Heart left ventricle (tissue), 16 donors: ENCODE measurements around the gene PPP1R1B. TPM values are rescaled to one million over a fixed set of nuclear protein-coding genes. Genes with fewer than 3 reads are reported as not detected.

Source experiments
- ATAC-seq, 4 donors: fragments of 200-7000 bp; cut with Tn5 transposase; one replicate each; pipeline ENCODE4 v1.9.1; 2020 to 2022; ENCODE audit warnings: moderate library complexity in 4 of 4, mild to moderate bottlenecking in 3 of 4, moderate number of reproducible peaks in 1 of 4
- DNase-seq, 5 donors: peaks; one replicate each; pipeline ENCODE4 v3.0.0-alpha.2; 2020
- H3K27ac ChIP-seq, 12 donors: fragments of 200-600 bp; sonication (generic) in 4 of 12; one replicate each; pipeline versions ENCODE4 v1.5.0 to v1.8.0; 2016 to 2022; ENCODE audit warnings: mild to moderate bottlenecking in 2 of 12
- H3K27me3 ChIP-seq, 9 donors: fragments of 200-600 bp; sonication (generic) in 2 of 9; one replicate each; pipeline versions ENCODE4 v1.5.1 to v1.8.0; 2016 to 2022; ENCODE audit warnings: mild to moderate bottlenecking in 3 of 9
- H3K36me3 ChIP-seq, 9 donors: fragments of 200-600 bp; sonication (generic) in 2 of 9; one replicate each; pipeline versions ENCODE4 v1.5.0 to v1.8.0; 2018 to 2022; ENCODE audit warnings: mild to moderate bottlenecking in 2 of 9
- H3K4me1 ChIP-seq, 12 donors: fragments of 200-600 bp; sonication (generic) in 4 of 12; one replicate each; pipeline versions ENCODE4 v1.5.0 to v1.8.0; 2016 to 2022; ENCODE audit warnings: mild to moderate bottlenecking in 3 of 12
- H3K4me3 ChIP-seq, 12 donors: fragments of 200-600 bp; sonication (generic) in 4 of 12; one replicate each; pipeline versions ENCODE4 v1.5.0 to v1.8.0; 2017 to 2022; ENCODE audit warnings: mild to moderate bottlenecking in 9 of 12, moderate library complexity in 4 of 12
- H3K9me3 ChIP-seq, 12 donors: fragments of 200-600 bp; sonication (generic) in 4 of 12; one replicate each; pipeline versions ENCODE4 v1.5.0 to v1.8.0; 2016 to 2022; ENCODE audit warnings: mild to moderate bottlenecking in 1 of 12
- CTCF ChIP-seq, 12 donors: fragments of 200-600 bp; sonication (generic) in 4 of 12; IDR thresholded peaks; one replicate each; pipeline versions ENCODE4 v1.5.0 to v1.8.0; 2018 to 2022; ENCODE audit warnings: antibody characterized with exemption in 12 of 12, mild to moderate bottlenecking in 5 of 12
- POLR2A ChIP-seq, 2 donors: fragments of 450-650 bp; IDR thresholded peaks; one replicate each; pipeline ENCODE4 v1.6.1; 2017; ENCODE audit warnings: antibody characterized with exemption in 2 of 2, mild to moderate bottlenecking in 2 of 2, moderate library complexity in 2 of 2
- WGBS, 4 donors: extraction: QIAGEN DNeasy Blood & Tissue Kit in 2 of 4; methylation state at CpG; one replicate each; pipeline versions ENCODE4 v1.1.5 to v1.1.7; 2013 to 2018; 5-methylcytosine and 5-hydroxymethylcytosine counted together
- intact Hi-C, 10 donors: fragments of 100-400 bp; cut with DNase I; formaldehyde crosslinking; loops; one replicate each; pipeline versions ENCODE4 v1.11.1 to v1.14.2; 2022
- polyA plus RNA-seq, 2 donors: library from polyadenylated mRNA; stranded (reverse); fragments of 200-250 nt; gene quantifications; one replicate each; pipeline ENCODE4 v1.2.3, GENCODE V29; 2013
- total RNA-seq, 9 donors: library from RNA; depleted of rRNA in 2 of 9; stranded (reverse); fragments of >200 nt in 2 of 9; fragmentation: NEBNext Ultra II Directional in 3 of 9; extraction: Animal tissue kit (Norgen Biotek cat#: 25700) in 3 of 9; gene quantifications; one replicate each; pipeline versions ENCODE4 v1.1.0 to v1.2.4, GENCODE V29; 2016 to 2023
- donor health status: ischemic (EF 13 %, LVEDD 7.1; RV severe dilation, severe dysfunction).
- donor health status: healthy with polysubstance abuse.
- donor health status: DM: no; HTN: yes; CAD: no.
- donor health status: DM: no; HTN: no; CAD: no.
- donor health status: ischemic (EF 25% LVEDD 6.9; RV normal size, moderate dysfunction).
- donor health status: ischemic (EF 25% LVEDD 5.7; RV mildly dilated, moderate dysfunction).
- donor health status: healthy.
- donor health status: DM: yes; HTN: yes; CAD: no.
- donor health status: ischemic (EF 35%, LVEDD 5.7; RV mildly dilated, moderate dysfunction).
- donor health status: nonischemic (EF 11% LVEDD 7.7; RV severe dilation, severe dysfunction).
- donor health status: DM: yes; HTN: yes; CAD: no.
- donor health status: PGD.
- donor health status: ischemic (EF 29% LVEDD 5.4; RV normal size, mild dysfunction).
- donor health status: nonischemic (EF 23%, LVEDD 6.1; RV moderate dilation, normal function).

PPP1R1B gene
- total and polyA plus RNA-seq, 11 donors, result 0.54 to 5.8 (median 0.88) TPM; not detected in 1

- TF ChIP-seq CTCF (IDR thresholded peaks at IDR 0.05) (no peak), POLR2A (IDR thresholded peaks at IDR 0.05) (no peak)
- Histone ChIP-seq H3K36me3 (no peaks in the 10 kb centered on the region), H3K27me3 (peaks cover 68 to 100% (median 97%) of the 10 kb centered on the region in 9 donors), H3K4me1 (peaks cover 0 to 36% (median 17%) of the 10 kb centered on the region in 12 donors), H3K4me3 (peak overlapping the region in 3 of 12 donors; percentile 5 to 20 (median 7)), H3K9me3 (no peaks in the 10 kb centered on the region), H3K27ac (no peak overlapping the region)
- ATAC-seq, result no peak
- WGBS, 4 donors, result 3 to 4% (median 3%) methylated on average over 35 to 36 of the region's 36 CpGs
- no peak for DNase-seq
- intact Hi-C loops, result no loop called here
Measured at GRCh38 chr17:39599004-39599664, 27.6 kb upstream of the PPP1R1B start.

GRCh38 chr17:39599665-39600231 lies 27.0 kb upstream of the PPP1R1B start:
- intact Hi-C loops, result no loop called here
- peaks cover 0 to 41% (median 18%) of the 10 kb centered on the region in 12 donors for H3K4me1 ChIP-seq
- no peaks in the 10 kb centered on the region for H3K36me3 ChIP-seq
- TF ChIP-seq POLR2A (IDR thresholded peaks at IDR 0.05) (no peak), CTCF (IDR thresholded peaks at IDR 0.05) (no peak)
- DNase-seq (no peak), ATAC-seq (no peak)
- WGBS, 4 donors, result 4 to 6% (median 5%) methylated on average over 25 to 28 of the region's 28 CpGs
- H3K27ac ChIP-seq, result no peak overlapping the region
- H3K4me3 ChIP-seq, result peak overlapping the region in 1 of 12 donors; percentile 7
- H3K27me3 ChIP-seq, result peaks cover 74 to 100% (median 98%) of the 10 kb centered on the region in 9 donors
- H3K9me3 ChIP-seq, result no peaks in the 10 kb centered on the region

GRCh38 chr17:39600288-39600996 lies 26.3 kb upstream of the PPP1R1B start:
- intact Hi-C loops, result no loop called here
- no peaks in the 10 kb centered on the region for H3K36me3 ChIP-seq
- WGBS, 4 donors, result 2 to 6% (median 4%) methylated on average over 8 to 13 of the region's 13 CpGs
- H3K9me3 ChIP-seq, result no peaks in the 10 kb centered on the region
- TF ChIP-seq CTCF (IDR thresholded peaks at IDR 0.05) (no peak), POLR2A (IDR thresholded peaks at IDR 0.05) (no peak)
- no peak overlapping the region for H3K4me3 ChIP-seq
- DNase-seq (no peak), ATAC-seq (no peak)
- no peak overlapping the region for H3K27ac ChIP-seq
- peaks cover 0 to 48% (median 23%) of the 10 kb centered on the region in 12 donors for H3K4me1 ChIP-seq
- H3K27me3 ChIP-seq, result peaks cover 81 to 100% (median 98%) of the 10 kb centered on the region in 9 donors

GRCh38 chr17:39600997-39601597 lies 25.7 kb upstream of the PPP1R1B start:
- Histone ChIP-seq H3K4me1 (peaks cover 4 to 54% (median 29%) of the 10 kb centered on the region in 12 donors), H3K4me3 (no peak overlapping the region), H3K36me3 (no peaks in the 10 kb centered on the region), H3K27ac (no peak overlapping the region), H3K27me3 (peaks cover 84 to 100% (median 98%) of the 10 kb centered on the region in 9 donors), H3K9me3 (no peaks in the 10 kb centered on the region)
- TF ChIP-seq CTCF (IDR thresholded peaks at IDR 0.05) (no peak), POLR2A (IDR thresholded peaks at IDR 0.05) (no peak)
- ATAC-seq (no peak), DNase-seq (no peak)
- intact Hi-C loops, result no loop called here
- 4 to 9% (median 6%) methylated on average over 15 to 21 of the region's 21 CpGs for WGBS, 4 donors
